HepG2 (cell line): ENCODE results near the gene MYO16. TPM values are rescaled to one million over a fixed set of nuclear protein-coding genes. Genes with fewer than 3 reads are reported as not detected.

ENCODE experiments used
- ATAC-seq: fragments of 200-7000 bp; cut with Tn5 transposase; 3 replicates; pipeline ENCODE4 v1.9.1; 2020; ENCODE audit warnings: mild to moderate bottlenecking, moderate library complexity
- BruUV-seq: library from RNA; stranded (reverse); fragments of 400-500 nt; replicated peaks from 2 replicates; lab custom pipeline; 2021; lab: Mats Ljungman, UMichigan
- CTCF ChIA-PET: fragments of 300-600 bp; formaldehyde crosslinking; extraction: SDS; loops from one replicate; lab custom pipeline; 2021; ENCODE audit warnings: low total read pairs, inconsistent platforms, low intra/inter-chr PET ratio; lab: Yijun Ruan, JAX
- POLR2A ChIA-PET: fragments of 350-600 bp; sonication (Branson Sonifier 250); formaldehyde crosslinking; loops from one replicate; lab custom pipeline; 2020; ENCODE audit warnings: antibody characterized with exemption, inconsistent platforms; lab: Yijun Ruan, JAX
- DNase-seq: peaks from one replicate; pipeline ENCODE4 v3.0.0-alpha.2; 2015; ENCODE audit warnings: low spot score
- FAIRE-seq: peaks from 3 replicates; lab custom pipeline; 2011; peaks lifted over from hg19 to GRCh38; lab: Jason Lieb, UNC
- H2AFZ ChIP-seq: one replicate; pipeline ENCODE4 v1.6.1; 2011; ENCODE audit warnings: low read length, inconsistent platforms
- H3K27ac ChIP-seq: fragments of 300-600 bp; 3 replicates; pipeline ENCODE4 v1.8.0; 2011; ENCODE audit warnings: mixed run types, mild to moderate bottlenecking, mixed read lengths, low read length, inconsistent platforms; ENCODE audit not compliant: insufficient read depth; ENCODE audit errors: extremely low read length
- H3K27me3 ChIP-seq, 2 experiments: fragments of 200-600 bp in 1 of 2; 2 replicates in 1 of 2; 3 replicates in 1 of 2; pipeline versions ENCODE4 v1.6.0 to v1.8.0; 2011; ENCODE audit warnings: low read length in 2 of 2, mild to moderate bottlenecking in 2 of 2, moderate library complexity in 2 of 2, inconsistent platforms in 1 of 2; ENCODE audit not compliant: insufficient read depth in 2 of 2, control insufficient read depth in 1 of 2
- H3K36me3 ChIP-seq, 2 experiments: fragments of 200-600 bp in 1 of 2; replicated peaks in 1 of 2; 2 replicates in 1 of 2; 3 replicates in 1 of 2; pipeline versions ENCODE4 v1.5.1 to v1.8.0; 2011; ENCODE audit warnings: low read length in 2 of 2, inconsistent platforms in 1 of 2; ENCODE audit not compliant: insufficient read depth in 2 of 2, control insufficient read depth in 1 of 2
- H3K4me1 ChIP-seq: 2 replicates; pipeline ENCODE4 v1.5.1; 2012; ENCODE audit warnings: low read length, inconsistent platforms; ENCODE audit not compliant: insufficient read depth
- H3K4me2 ChIP-seq: 2 replicates; pipeline ENCODE4 v1.6.0; 2011; ENCODE audit warnings: low read depth, low read length, inconsistent platforms
- H3K4me3 ChIP-seq, 3 experiments: fragments of 200-600 bp in 1 of 3; sonication (generic), shearing (Covaris generic) in 1 of 3; replicated peaks in 1 of 3; 2 replicates each; pipeline ENCODE4 v1.5.1; 2011 to 2016; ENCODE audit warnings: low read length in 3 of 3, inconsistent platforms in 2 of 3, low read depth in 2 of 3, mild to moderate bottlenecking in 2 of 3, control low read depth in 1 of 3, mixed read lengths in 1 of 3; ENCODE audit not compliant: insufficient read depth in 1 of 3
- H3K79me2 ChIP-seq: one replicate; pipeline ENCODE4 v1.6.1; 2011; ENCODE audit warnings: low read length, inconsistent platforms; ENCODE audit not compliant: insufficient read depth
- H3K9ac ChIP-seq: 2 replicates; pipeline ENCODE4 v1.6.0; 2011; ENCODE audit warnings: mild to moderate bottlenecking, low read depth, low read length, inconsistent platforms; ENCODE audit not compliant: insufficient read depth
- H3K9me3 ChIP-seq: 2 replicates; pipeline ENCODE4 v1.5.1; 2012; ENCODE audit warnings: mild to moderate bottlenecking, low read length
- H4K20me1 ChIP-seq: 2 replicates; pipeline ENCODE4 v1.6.0; 2011; ENCODE audit warnings: inconsistent platforms, mild to moderate bottlenecking, low read length, moderate library complexity; ENCODE audit not compliant: insufficient read depth
- ARHGAP35 ChIP-seq: sonication (generic); formaldehyde crosslinking; IDR thresholded peaks from 2 replicates; pipeline ENCODE4 v1.9.0; 2022; ENCODE audit warnings: mild to moderate bottlenecking, inconsistent platforms, moderate library complexity, missing genetic modification reagents, borderline replicate concordance
- EHMT2 ChIP-seq: fragments of 200-600 bp; sonication (generic); IDR thresholded peaks from 2 replicates; pipeline ENCODE4 v1.7.0; 2017; ENCODE audit warnings: antibody characterized with exemption, low read depth, low read length, borderline replicate concordance
- FOXK2 ChIP-seq: fragments of 450-650 bp; IDR thresholded peaks from 2 replicates; pipeline ENCODE4 v1.6.1; 2016
- HOXA3 ChIP-seq: sonication (generic); formaldehyde crosslinking; IDR thresholded peaks from 2 replicates; pipeline ENCODE4 v1.5.0; 2020; ENCODE audit warnings: missing genetic modification reagents
- KDM1A ChIP-seq: IDR thresholded peaks from 2 replicates; pipeline ENCODE4 v1.6.1; 2016; ENCODE audit warnings: missing compliant biosample characterization
- NFE2L1 ChIP-seq: sonication (generic); formaldehyde crosslinking; IDR thresholded peaks from 2 replicates; pipeline ENCODE4 v1.4.0; 2020; ENCODE audit warnings: missing genetic modification reagents, mild to moderate bottlenecking, borderline replicate concordance
- PLSCR1 ChIP-seq: sonication (generic); formaldehyde crosslinking; IDR thresholded peaks from 2 replicates; pipeline ENCODE4 v1.5.0; 2020; ENCODE audit warnings: missing genetic modification reagents, mild to moderate bottlenecking, borderline replicate concordance
- THAP9 ChIP-seq: sonication (generic); formaldehyde crosslinking; IDR thresholded peaks from 2 replicates; pipeline ENCODE4; 2020; ENCODE audit warnings: missing genetic modification reagents, mild to moderate bottlenecking, borderline replicate concordance
- YEATS4 ChIP-seq: sonication (generic); formaldehyde crosslinking; IDR thresholded peaks from 2 replicates; pipeline ENCODE4 v1.4.0; 2020; ENCODE audit warnings: missing genetic modification reagents, borderline replicate concordance
- ZBTB34 ChIP-seq: sonication (generic); formaldehyde crosslinking; IDR thresholded peaks from 2 replicates; pipeline ENCODE4 v1.8.0; 2022; ENCODE audit warnings: mild to moderate bottlenecking, missing genetic modification reagents
- ZBTB44 ChIP-seq: sonication (generic); formaldehyde crosslinking; IDR thresholded peaks from 2 replicates; pipeline ENCODE4 v1.4.0; 2020; ENCODE audit warnings: missing genetic modification reagents
- ZNF225 ChIP-seq: sonication (generic); formaldehyde crosslinking; IDR thresholded peaks from 2 replicates; pipeline ENCODE4 v1.4.0; 2020; ENCODE audit warnings: mild to moderate bottlenecking, missing genetic modification reagents
- ZNF33B ChIP-seq: sonication (generic); formaldehyde crosslinking; IDR thresholded peaks from 2 replicates; pipeline ENCODE4 v1.5.1; 2020; ENCODE audit warnings: mild to moderate bottlenecking, missing genetic modification reagents
- ZNF691 ChIP-seq: sonication (generic); formaldehyde crosslinking; IDR thresholded peaks from 2 replicates; pipeline ENCODE4 v1.4.0; 2020; ENCODE audit warnings: missing genetic modification reagents, low read depth, mild to moderate bottlenecking, borderline replicate concordance
- ZNF704 ChIP-seq: sonication (generic); formaldehyde crosslinking; IDR thresholded peaks from 2 replicates; pipeline ENCODE4 v1.8.1; 2023; ENCODE audit warnings: mild to moderate bottlenecking, inconsistent platforms, moderate library complexity, missing genetic modification reagents, borderline replicate concordance
- WGBS: methylation state at CpG from one replicate; pipeline ENCODE4 v1.1.6; 2017; ENCODE audit warnings: low lambda C conversion rate; 5-methylcytosine and 5-hydroxymethylcytosine counted together
- in situ Hi-C: cut with HindIII; loops from 2 replicates; pipeline ENCODE4 v1.10.0; 2017; ENCODE audit warnings: low pct_unique_long_range_greater_than_20kb; ENCODE audit not compliant: extremely low pct_ligation_motif_present
- intact Hi-C: fragments of 100-400 bp; cut with micrococcal nuclease; formaldehyde crosslinking; loops from one replicate; pipeline ENCODE4 v1.10.0; 2022; ENCODE audit not compliant: unreplicated experiment
- polyA plus RNA-seq, 8 experiments: library from polyadenylated mRNA; depleted of rRNA in 3 of 8; stranded (reverse) in 7 of 8; unstranded in 1 of 8; fragments of >200 nt; fragmentation: Illumina TruSeq in 4 of 8; extraction: Trizol in 4 of 8; gene quantifications; 2 replicates each; pipeline versions ENCODE4 v1.2.1 to v1.2.3, GENCODE V29; 2011 to 2016; ENCODE audit warnings: low read depth in 4 of 8, missing spikeins in 1 of 8, mixed read lengths in 1 of 8; ENCODE audit not compliant: insufficient read depth in 1 of 8
- total RNA-seq, 5 experiments: library from RNA; depleted of rRNA; stranded (reverse); fragments of >200 nt; fragmentation: Illumina TruSeq; extraction: Trizol; gene quantifications; 2 replicates each; pipeline ENCODE4 v1.2.3, GENCODE V29; 2016; ENCODE audit warnings: low read depth in 1 of 5

Gene MYO16
- total and polyA plus RNA-seq, 2 of the 13 experiments (the other 11 are each of a cell fraction or from before 2014, with no cell fraction given) = not detected

- FAIRE-seq (no peak), DNase-seq (no peak), ATAC-seq (no peak)
- Histone ChIP-seq H3K27ac (no peak overlapping the region), H3K9ac (no peak overlapping the region), H3K9me3 (peaks cover 64% of the 10 kb centered on the region), H3K27me3 (no peaks in the 10 kb centered on the region), H3K4me1 (no peaks in the 10 kb centered on the region), H3K4me3 (no peak overlapping the region), H3K4me2 (no peak overlapping the region), H3K79me2 (no peaks in the 10 kb centered on the region), H4K20me1 (no peaks in the 10 kb centered on the region), H2AFZ (no peak overlapping the region), H3K36me3 (no peaks in the 10 kb centered on the region)
- POLR2A ChIA-PET = no interaction called here
- no TSS peak for BruUV-seq
- intact Hi-C loops = no loop called here
- WGBS = 30% methylated on average over 5 of the region's 5 CpGs
- in situ Hi-C loops = no loop called here
- CTCF ChIA-PET = no interaction called here
- no peak for TF ChIP-seq NFE2L1 (CRISPR knock-in tag)
- no peak for TF ChIP-seq ZNF225 (CRISPR knock-in tag)
- no peak for TF ChIP-seq ZNF691 (CRISPR knock-in tag)
- no peak for TF ChIP-seq ZNF33B (CRISPR knock-in tag)
- TF ChIP-seq PLSCR1 = no peak
- TF ChIP-seq FOXK2 = no peak
- TF ChIP-seq HOXA3 (CRISPR knock-in tag) = no peak
- no peak for TF ChIP-seq YEATS4 (CRISPR knock-in tag)
- no peak for TF ChIP-seq EHMT2
- TF ChIP-seq ZBTB44 (CRISPR knock-in tag) = no peak
- TF ChIP-seq KDM1A (CRISPR knock-in tag) = no peak
- TF ChIP-seq ZNF704 (CRISPR knock-in tag) = no peak
- TF ChIP-seq ARHGAP35 = no peak
- no peak for TF ChIP-seq ZBTB34
- no peak for TF ChIP-seq THAP9 (CRISPR knock-in tag)
Observed at GRCh38 chr13:108662528-108662927, 33.1 kb downstream of the MYO16 start.
